ENCODE measurements around the gene KAT7.

The KAT7 gene

GRCh38 chr17:49842846-49843245 lies 54.4 kb downstream of the KAT7 start:
- no peak for DNase-seq (ENCODE audit: low read depth)

GRCh38 chr17:49843774-49844350 lies 55.4 kb downstream of the KAT7 start:
- no peak for DNase-seq (ENCODE audit: low read depth)

DNA sequence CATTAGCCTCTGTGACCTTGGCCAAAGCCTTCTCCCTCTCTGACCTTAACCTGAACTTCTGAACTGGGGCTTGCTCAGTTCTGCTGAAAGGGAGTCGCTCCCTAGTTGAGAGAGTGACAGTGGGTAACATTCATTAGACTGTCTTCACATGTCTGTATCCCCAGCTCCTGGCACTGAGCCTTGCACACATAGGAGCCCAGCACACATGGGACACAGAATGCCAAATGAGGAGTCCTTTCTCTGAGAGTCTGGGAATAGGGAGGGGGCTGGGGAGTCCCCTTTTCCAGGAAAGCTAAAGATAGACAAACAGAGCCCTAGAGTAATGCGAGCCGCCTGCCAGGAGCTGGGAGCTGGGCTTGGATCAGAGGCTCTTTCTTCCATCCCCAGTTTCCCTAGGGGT lies 56.8 kb downstream of the KAT7 start:
- DNase-seq (ENCODE audit: low read depth) = no peak

- DNase-seq (ENCODE audit: low read depth) = no peak
These were observed 58.6 kb downstream of the KAT7 start for GRCh38 chr17:49846938-49847712.

- no peak for DNase-seq (ENCODE audit: low read depth)
These were observed 59.6 kb downstream of the KAT7 start, which contains the start of gene TAC4 for GRCh38 chr17:49848019-49848473. Gene TAC4 (minus strand): TSS chr17:49848069. CDS start chr17:49848017, 52 bp downstream.

DNA sequence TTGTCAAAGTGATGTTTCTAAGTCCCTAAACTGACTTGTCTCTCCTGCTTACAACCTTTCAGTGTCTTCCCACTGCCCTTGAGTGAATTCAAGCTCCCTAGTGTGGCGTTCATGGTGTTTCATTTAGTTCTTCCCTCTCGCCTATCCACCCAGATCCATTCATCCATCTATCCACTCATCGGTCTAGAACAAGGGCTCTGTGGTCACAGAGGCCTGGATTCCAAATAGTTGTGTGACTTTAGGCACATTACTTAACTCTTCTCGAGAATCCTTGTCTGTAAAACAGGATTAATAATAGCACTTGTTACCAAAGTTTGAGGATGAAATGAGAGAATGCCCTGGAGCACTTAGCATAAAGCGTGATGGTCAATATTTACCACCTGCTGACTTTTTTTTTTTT lies 60.3 kb downstream of the KAT7 start:
- no peak for DNase-seq (ENCODE audit: low read depth)

- no peak for DNase-seq (ENCODE audit: low read depth)
These were observed 61.7 kb downstream of the KAT7 start for GRCh38 chr17:49850218-49850610.

GRCh38 chr17:49850772-49851386 lies 62.4 kb downstream of the KAT7 start:
- DNase-seq (ENCODE audit: low read depth) = no peak

- DNase-seq (ENCODE audit: low read depth) = peak; percentile 40
These were observed 63.2 kb downstream of the KAT7 start for GRCh38 chr17:49851387-49852291.

DNA sequence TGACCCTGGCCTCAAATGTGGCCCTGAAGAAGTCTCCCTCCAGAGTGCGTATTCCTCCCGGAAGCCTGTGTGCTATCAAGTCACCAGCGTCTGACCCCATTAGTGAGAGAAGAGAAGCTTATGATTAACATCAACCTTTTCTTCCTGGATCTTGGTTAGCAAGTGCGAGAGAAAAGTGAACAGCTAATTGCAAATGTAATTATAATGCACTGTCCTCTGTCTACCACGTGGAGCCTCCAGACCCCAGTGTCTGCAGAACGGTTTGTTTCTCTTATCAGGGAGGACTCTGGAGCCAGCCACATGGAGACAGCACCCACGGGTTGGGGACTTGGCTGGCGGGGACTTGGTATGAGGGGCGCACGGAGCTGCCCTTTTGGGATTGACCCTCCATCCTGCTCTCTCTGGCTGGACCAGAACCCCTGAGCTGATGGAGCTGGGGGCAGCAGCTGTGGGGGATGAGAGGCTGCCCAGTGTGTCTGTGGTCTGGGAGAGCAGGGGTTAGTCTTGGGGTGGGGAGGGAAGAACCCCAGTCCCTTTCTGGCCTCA lies 65.1 kb downstream of the KAT7 start:
- DNase-seq (ENCODE audit: low read depth) = no peak

- no peak for DNase-seq (ENCODE audit: low read depth)
These were observed 65.6 kb downstream of the KAT7 start for GRCh38 chr17:49854126-49854525.

DNA sequence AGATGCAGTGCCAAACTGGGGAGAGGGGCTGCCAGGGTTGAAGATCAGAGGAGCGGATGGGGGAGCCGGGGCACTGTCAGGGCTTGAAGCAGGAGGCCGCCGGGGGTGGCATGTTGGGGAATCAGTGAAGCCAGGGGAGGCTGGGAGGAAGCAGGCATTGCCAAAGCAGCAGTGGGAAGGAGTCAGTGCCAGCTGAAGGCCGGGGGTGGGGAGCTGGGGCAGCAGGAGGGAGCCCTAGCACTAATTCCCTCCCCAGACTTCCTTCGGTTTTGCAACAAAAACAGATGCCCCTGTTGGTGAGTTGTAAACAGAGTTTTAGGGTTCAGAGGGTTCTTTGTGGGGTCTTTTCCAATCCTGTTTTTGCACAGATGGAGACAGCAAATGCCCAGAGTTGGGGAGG lies 70.3 kb downstream of the KAT7 start:
- DNase-seq (ENCODE audit: low read depth) = no peak

GRCh38 chr17:49859991-49860953 lies 71.8 kb downstream of the KAT7 start:
- DNase-seq (ENCODE audit: low read depth) = no peak

- peak; percentile 38 for DNase-seq (ENCODE audit: low read depth)
These were observed 72.8 kb downstream of the KAT7 start for GRCh38 chr17:49861150-49861884.

- DNase-seq (ENCODE audit: low read depth) = no peak
These were observed 74.4 kb downstream of the KAT7 start for GRCh38 chr17:49862781-49863331.

- DNase-seq (ENCODE audit: low read depth) = no peak
These were observed 77.5 kb downstream of the KAT7 start for GRCh38 chr17:49866019-49866380.

DNA sequence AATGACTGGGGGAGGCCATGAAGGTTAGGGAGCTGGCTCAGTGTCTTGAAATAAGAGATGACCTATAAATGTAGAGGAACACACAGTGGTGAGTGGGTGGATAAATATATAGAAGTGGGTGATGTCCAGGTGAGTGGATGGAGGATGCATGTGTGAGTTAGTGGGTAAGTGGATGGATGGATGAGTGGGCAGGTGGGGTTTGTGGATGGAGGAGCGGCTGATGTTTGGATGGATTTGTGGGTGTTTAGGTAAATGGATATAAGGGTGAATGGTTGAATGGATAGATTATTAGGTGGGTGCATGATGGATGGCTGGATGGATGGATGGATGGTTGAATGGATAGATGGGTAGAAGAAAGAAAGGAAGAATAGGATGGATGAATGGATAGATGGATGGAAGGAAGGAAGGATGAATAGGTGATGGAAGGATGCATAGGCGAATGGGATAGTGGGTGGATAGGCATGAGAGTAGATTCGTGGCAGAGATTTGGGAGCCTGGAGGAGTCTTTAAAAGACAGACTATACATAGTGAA lies 78.5 kb downstream of the KAT7 start:
- no peak for DNase-seq (ENCODE audit: low read depth)

- no peak for DNase-seq (ENCODE audit: low read depth)
These were observed 80.5 kb downstream of the KAT7 start for GRCh38 chr17:49869038-49869374.

DNA sequence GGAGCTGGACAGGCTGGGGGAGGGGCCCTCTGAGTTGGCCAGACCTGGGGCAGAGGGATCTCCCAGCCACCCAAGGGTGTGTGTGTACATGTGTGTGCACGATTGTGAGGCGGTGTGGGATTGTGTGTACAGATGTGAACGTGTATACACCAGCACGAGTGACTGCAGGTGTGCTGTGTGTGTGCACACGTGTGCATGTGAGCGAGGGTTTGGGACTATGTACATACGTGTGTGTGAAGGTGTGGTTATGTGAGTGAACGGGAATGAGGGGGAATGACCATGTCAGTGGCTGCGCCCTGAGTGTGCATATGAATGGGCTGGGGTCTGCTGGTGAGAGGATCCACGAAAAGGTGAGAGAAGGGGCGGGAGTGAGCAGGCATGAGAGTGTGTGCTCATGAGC lies 81.8 kb downstream of the KAT7 start:
- DNase-seq (ENCODE audit: low read depth) = no peak

DNA sequence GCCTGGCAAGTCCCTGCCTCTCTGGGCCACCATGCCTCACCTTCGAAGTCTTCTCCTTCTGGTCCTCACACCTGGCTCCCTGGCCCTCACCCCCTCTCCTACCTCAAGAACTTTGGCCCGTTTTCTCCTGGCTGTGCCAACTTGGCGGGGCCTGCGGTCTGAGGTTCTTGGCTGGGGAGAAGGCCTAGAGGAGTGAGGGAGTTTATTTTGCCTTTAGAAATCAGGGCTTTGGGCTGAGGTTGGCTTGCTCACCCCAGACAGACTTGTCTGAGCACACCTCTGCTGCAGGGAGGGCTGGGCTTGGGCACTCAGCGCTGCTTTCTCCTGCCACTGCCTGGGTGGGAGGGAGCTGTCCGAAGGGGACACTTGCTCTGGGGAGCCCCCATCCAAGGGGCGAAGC lies 82.7 kb downstream of the KAT7 start:
- DNase-seq (ENCODE audit: low read depth) = no peak

All from stimulated activated CD8-positive, alpha-beta memory T cell treated with anti-CD3 and anti-CD28 coated beads, Interleukin-4, amount 100 ng/mL, for 24 hours (primary cell).